Astrocyte of the spinal cord (primary cell): ENCODE measurements around the gene SSBP3.

ENCODE experiments used
- DNase-seq: peaks from one replicate; pipeline ENCODE4 v3.0.0; 2011; ENCODE audit warnings: low read depth, low spot score
- H3K4me3 ChIP-seq: 2 replicates; pipeline ENCODE4 v1.5.1; 2011; ENCODE audit warnings: low read depth, mild to moderate bottlenecking, low read length, moderate library complexity
- in situ Hi-C: cut with HindIII; loops from 2 replicates; pipeline ENCODE4 v1.10.0; 2017; ENCODE audit warnings: low sequenced_read_pairs
- TF ChIP-seq, protein P1 (sequence below): IDR thresholded peaks from 2 replicates; pipeline ENCODE4 v1.5.1; 2012; ENCODE audit warnings: low read depth, mild to moderate bottlenecking, low read length, inconsistent platforms

Gene SSBP3

DNA sequence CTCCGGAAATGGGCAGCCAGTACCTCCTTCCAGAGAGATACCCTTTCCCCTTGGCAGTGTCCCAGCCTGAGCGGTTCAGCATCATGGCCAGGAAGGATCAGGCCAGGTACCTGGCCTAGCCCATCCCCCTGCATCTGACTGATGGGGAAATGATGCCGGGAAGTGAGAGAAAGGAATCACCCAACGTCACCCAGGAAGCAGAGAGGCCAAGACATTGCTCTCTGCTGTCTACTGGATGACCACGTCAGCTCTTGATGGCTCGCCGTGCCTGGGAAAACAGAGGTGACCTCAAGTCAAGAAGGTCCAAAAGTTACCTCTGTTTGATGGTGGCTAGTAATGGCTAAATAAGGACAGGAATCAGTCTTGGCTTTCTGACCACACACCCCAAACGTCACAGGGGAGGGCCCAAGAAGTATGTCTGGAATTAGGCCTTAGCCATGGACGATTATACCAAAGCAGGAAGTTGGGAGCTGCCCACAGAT, 127.2 kb downstream of the SSBP3 start:
- in situ Hi-C loops, result no loop called here
- no peak overlapping the region for H3K4me3 ChIP-seq
- DNase-seq, result peak; percentile 69
- TF ChIP-seq, protein P1, sequence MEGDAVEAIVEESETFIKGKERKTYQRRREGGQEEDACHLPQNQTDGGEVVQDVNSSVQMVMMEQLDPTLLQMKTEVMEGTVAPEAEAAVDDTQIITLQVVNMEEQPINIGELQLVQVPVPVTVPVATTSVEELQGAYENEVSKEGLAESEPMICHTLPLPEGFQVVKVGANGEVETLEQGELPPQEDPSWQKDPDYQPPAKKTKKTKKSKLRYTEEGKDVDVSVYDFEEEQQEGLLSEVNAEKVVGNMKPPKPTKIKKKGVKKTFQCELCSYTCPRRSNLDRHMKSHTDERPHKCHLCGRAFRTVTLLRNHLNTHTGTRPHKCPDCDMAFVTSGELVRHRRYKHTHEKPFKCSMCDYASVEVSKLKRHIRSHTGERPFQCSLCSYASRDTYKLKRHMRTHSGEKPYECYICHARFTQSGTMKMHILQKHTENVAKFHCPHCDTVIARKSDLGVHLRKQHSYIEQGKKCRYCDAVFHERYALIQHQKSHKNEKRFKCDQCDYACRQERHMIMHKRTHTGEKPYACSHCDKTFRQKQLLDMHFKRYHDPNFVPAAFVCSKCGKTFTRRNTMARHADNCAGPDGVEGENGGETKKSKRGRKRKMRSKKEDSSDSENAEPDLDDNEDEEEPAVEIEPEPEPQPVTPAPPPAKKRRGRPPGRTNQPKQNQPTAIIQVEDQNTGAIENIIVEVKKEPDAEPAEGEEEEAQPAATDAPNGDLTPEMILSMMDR, result no peak

DNA sequence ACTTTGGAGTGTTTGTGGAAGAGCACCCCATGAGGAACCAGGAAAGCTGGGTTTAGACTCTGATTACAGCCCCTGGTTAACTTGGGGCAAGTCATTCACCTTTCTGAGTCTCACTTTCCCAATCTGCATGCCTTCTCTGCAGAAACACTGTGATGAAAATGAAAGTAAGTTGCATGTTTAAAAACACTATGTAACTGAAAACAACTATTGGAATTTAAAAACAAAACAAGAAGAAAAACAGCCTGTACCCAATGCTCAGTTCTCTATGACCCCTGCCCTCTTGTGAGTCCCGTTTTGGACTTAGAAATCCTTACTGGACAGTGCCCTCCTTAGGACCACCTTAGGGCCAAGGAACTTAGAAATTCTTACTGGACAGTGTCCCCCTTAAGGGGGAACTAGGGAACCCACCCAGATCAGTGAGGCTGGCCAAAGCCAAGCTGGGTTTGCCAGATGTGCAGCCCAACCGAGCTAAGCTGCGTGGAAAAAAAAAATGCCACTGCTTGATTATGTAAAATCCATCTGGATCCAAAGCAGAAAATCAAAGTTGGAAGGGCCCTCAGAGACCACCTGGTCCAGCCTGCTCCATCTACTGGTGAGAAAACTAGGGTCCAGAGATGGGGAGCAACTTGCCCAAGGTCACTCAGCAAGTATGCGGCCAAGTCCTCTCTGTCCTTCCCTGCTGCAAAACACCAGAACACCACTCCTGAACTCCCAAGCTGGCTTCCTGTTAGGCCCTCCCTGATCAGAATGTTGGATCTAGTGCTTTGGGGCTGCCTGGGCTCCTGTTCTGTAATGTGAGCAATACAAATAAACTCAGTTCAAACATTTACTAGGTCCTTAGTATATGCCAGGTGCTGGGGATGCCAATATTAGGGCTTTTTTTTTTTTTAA, 128.5 kb downstream of the SSBP3 start:
- in situ Hi-C loops, result no loop called here
- no peak overlapping the region for H3K4me3 ChIP-seq
- TF ChIP-seq, protein P1, result no peak
- no peak for DNase-seq

DNA sequence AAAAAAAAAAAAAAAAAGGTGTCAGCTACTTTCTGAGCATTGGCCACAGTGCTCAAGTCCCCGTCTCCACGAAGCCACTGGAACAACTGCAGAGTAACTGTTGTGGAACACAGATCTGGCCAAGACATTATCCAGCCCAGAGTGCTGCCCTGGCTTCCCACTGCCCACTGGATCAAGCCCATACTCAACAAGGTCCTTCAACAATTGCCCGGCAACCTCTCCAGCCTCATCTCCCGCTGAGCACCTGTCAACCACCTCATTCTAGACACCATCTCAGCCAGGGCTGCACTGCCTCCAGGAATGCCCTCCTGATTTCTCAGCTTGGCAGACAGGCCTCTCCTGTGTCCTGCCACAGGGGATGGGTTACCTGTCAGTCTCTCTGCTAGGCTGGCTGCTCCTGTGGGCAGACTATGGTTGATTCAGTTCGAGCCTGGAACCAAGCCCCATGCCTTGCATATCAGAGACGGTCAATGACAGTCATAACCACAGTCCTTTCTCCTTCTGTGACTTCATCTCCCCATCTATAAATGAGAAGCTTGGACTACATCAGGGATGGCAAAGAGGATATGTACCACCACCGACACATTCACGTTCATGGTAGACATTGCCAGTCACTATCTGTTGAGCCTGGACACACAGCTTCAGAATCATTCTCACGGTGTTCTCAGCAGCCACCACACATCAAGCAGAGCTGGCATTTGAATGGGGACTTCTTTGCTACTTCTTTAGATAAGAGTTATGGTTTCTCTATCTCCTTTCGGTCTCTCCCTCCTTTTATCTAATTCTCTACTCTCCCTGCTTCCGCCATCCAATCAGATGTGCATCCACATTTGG, 129.4 kb downstream of the SSBP3 start:
- TF ChIP-seq, protein P1, result no peak
- no peak overlapping the region for H3K4me3 ChIP-seq
- in situ Hi-C loops, result no loop called here
- DNase-seq, result no peak

DNA sequence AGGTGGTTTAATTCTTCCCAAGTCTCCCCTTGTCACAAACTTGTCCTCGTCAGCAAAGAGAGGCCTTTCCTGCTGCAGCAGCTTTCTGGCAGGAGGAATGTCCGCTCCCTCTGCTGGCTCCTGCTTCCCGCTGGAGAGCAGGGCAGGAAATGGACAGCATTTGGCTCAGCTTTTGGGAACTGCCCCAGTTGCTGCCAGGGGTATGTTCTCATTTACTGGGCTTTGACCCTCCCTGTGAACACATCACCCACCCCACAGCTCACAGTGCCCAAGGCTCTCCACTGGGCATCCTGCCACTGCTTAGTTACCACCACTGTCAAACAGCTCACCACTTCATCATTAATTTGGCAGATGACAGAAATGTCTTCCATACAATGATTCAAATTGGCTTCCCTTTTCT, 130.8 kb downstream of the SSBP3 start:
- TF ChIP-seq, protein P1, result peak; percentile 54
- H3K4me3 ChIP-seq, result no peak overlapping the region
- in situ Hi-C loops, result no loop called here
- DNase-seq, result peak; percentile 54

DNA sequence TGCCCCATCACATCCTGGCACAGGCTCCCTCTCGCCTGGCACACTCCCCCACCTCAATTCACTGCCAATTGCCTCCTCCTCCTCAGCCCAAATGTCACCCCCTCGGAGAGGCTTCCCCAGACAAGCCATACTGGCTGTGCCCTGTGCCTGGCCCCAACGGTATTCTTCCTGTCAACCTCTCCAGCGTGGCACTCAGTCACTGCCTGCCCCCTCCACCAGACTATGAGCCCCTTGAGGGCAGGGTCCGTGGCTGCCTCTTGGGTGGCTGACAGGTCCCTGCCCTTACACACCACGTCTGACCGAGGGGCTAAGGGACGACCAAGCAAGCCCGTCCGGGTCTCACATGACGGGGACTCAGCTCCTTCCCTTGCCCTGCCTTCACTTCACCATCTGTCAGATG, 131.3 kb downstream of the SSBP3 start:
- DNase-seq, result no peak
- TF ChIP-seq, protein P1, result no peak
- no peak overlapping the region for H3K4me3 ChIP-seq
- in situ Hi-C loops, result no loop called here

DNA sequence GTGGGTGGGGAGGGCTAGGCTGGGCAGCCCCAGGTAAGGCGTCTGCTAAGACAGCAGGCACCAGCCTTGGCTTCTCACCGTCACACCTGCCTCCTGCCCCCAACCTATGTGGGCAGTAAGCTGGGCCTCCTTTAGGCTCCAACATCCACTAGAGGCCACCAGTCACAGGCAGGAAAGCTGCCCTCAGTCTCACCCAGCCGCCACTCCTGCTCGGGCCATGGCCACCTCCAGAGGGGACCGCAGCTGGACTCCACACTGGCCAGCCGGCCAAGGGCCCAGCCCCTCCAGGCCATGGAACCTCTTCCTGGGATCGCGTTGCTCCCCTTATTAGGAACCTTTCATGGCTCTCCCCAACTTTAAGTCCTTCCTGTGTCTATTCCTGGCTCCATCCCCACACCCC, 131.7 kb downstream of the SSBP3 start:
- in situ Hi-C loops, result no loop called here
- TF ChIP-seq, protein P1, result peak; percentile 23
- H3K4me3 ChIP-seq, result no peak overlapping the region
- DNase-seq, result no peak
